ENCODE results near the gene DHDH. TPM values are rescaled to one million over a fixed set of nuclear protein-coding genes. Genes with fewer than 3 reads are reported as not detected.

Gene DHDH
- total and polyA plus RNA-seq, 2 of the 13 experiments (the other 11 are each of a cell fraction or from before 2014, with no cell fraction given): 0.13 to 0.91 TPM

- TF ChIP-seq, protein P1, sequence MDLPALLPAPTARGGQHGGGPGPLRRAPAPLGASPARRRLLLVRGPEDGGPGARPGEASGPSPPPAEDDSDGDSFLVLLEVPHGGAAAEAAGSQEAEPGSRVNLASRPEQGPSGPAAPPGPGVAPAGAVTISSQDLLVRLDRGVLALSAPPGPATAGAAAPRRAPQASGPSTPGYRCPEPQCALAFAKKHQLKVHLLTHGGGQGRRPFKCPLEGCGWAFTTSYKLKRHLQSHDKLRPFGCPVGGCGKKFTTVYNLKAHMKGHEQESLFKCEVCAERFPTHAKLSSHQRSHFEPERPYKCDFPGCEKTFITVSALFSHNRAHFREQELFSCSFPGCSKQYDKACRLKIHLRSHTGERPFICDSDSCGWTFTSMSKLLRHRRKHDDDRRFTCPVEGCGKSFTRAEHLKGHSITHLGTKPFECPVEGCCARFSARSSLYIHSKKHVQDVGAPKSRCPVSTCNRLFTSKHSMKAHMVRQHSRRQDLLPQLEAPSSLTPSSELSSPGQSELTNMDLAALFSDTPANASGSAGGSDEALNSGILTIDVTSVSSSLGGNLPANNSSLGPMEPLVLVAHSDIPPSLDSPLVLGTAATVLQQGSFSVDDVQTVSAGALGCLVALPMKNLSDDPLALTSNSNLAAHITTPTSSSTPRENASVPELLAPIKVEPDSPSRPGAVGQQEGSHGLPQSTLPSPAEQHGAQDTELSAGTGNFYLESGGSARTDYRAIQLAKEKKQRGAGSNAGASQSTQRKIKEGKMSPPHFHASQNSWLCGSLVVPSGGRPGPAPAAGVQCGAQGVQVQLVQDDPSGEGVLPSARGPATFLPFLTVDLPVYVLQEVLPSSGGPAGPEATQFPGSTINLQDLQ (CRISPR knock-in tag; IDR thresholded peaks at IDR 0.05): 0 out of 2 replicates have a peak, but pooled peaks have one; percentile 17
- TF ChIP-seq ZBTB20 (CRISPR knock-in tag; IDR thresholded peaks at IDR 0.05; ENCODE audit: borderline replicate concordance, low read depth) (no peak), JDP2 (CRISPR knock-in tag; IDR thresholded peaks at IDR 0.05; ENCODE audit: borderline replicate concordance) (peak; percentile 20; the same call in 1 of the 2 replicates), FOXC1 (CRISPR knock-in tag; IDR thresholded peaks at IDR 0.05; ENCODE audit: borderline replicate concordance) (no peak), KLF9 (CRISPR knock-in tag; IDR thresholded peaks at IDR 0.05; ENCODE audit: low read depth) (no peak), TFAP4 (IDR thresholded peaks at IDR 0.05; ENCODE audit: borderline replicate concordance, low read depth) (no peak), ZNF598 (CRISPR knock-in tag; IDR thresholded peaks at IDR 0.05; ENCODE audit: borderline replicate concordance) (0 out of 2 replicates have a peak, but pooled peaks have one; percentile 60), HDAC2 (CRISPR knock-in tag; IDR thresholded peaks at IDR 0.05) (no peak), MTF2 (CRISPR knock-in tag; IDR thresholded peaks at IDR 0.05; ENCODE audit: borderline replicate concordance) (no peak), ZNF605 (CRISPR knock-in tag; IDR thresholded peaks at IDR 0.05) (no peak), ZNF34 (CRISPR knock-in tag; IDR thresholded peaks at IDR 0.05; ENCODE audit: borderline replicate concordance) (no peak), FOXK2 (IDR thresholded peaks at IDR 0.05) (no peak), BCL6 (CRISPR knock-in tag; IDR thresholded peaks at IDR 0.05) (no peak), SETDB1 (CRISPR knock-in tag; IDR thresholded peaks at IDR 0.05; ENCODE audit: borderline replicate concordance) (no peak), CEBPB (IDR thresholded peaks at IDR 0.05; ENCODE audit: borderline replicate concordance, low read depth, low read length) (no peak), KIAA2018 (CRISPR knock-in tag; IDR thresholded peaks at IDR 0.05; ENCODE audit: borderline replicate concordance) (no peak)
- TF ChIP-seq, protein P2, sequence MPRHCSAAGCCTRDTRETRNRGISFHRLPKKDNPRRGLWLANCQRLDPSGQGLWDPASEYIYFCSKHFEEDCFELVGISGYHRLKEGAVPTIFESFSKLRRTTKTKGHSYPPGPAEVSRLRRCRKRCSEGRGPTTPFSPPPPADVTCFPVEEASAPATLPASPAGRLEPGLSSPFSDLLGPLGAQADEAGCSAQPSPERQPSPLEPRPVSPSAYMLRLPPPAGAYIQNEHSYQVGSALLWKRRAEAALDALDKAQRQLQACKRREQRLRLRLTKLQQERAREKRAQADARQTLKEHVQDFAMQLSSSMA (CRISPR knock-in tag; IDR thresholded peaks at IDR 0.05): no peak
Observed at GRCh38 chr19:48967346-48968178, 34.1 kb downstream of the DHDH start (continued).
